OCI-LY1 (cell line): ENCODE measurements around the gene USP36.

Source experiments
- H2AFZ ChIP-seq: fragments of 200-600 bp; sonication (generic), shearing (Covaris generic); 2 replicates; pipeline ENCODE4 v1.6.0; 2014; ENCODE audit warnings: antibody characterized with exemption, mild to moderate bottlenecking, low read length
- H3F3A ChIP-seq: fragments of 200-600 bp; sonication (generic), shearing (Covaris generic); 2 replicates; pipeline ENCODE4 v1.6.0; 2014; ENCODE audit warnings: mild to moderate bottlenecking, antibody characterized with exemption, low read length, moderate library complexity; ENCODE audit not compliant: insufficient read depth
- H3K27ac ChIP-seq: fragments of 200-600 bp; sonication (generic); 2 replicates; pipeline ENCODE4 v1.5.1; 2014; ENCODE audit warnings: low read length, mixed run types, mild to moderate bottlenecking, low read depth; ENCODE audit not compliant: poor library complexity, severe bottlenecking
- H3K27me3 ChIP-seq: fragments of 200-600 bp; sonication (generic); 2 replicates; pipeline ENCODE4 v1.6.0; 2014; ENCODE audit warnings: antibody characterized with exemption, mild to moderate bottlenecking, low read length, moderate library complexity; ENCODE audit not compliant: insufficient read depth
- H3K36me3 ChIP-seq: fragments of 200-600 bp; sonication (generic); 2 replicates; pipeline ENCODE4 v1.6.1; 2014; ENCODE audit warnings: mild to moderate bottlenecking, antibody characterized with exemption, low read length, moderate library complexity, mixed read lengths; ENCODE audit not compliant: insufficient read depth
- H3K4me1 ChIP-seq: fragments of 200-600 bp; sonication (generic); 2 replicates; pipeline ENCODE4 v1.5.1; 2014; ENCODE audit warnings: mild to moderate bottlenecking, low read length, moderate library complexity; ENCODE audit not compliant: insufficient read depth, severe bottlenecking
- H3K4me2 ChIP-seq: fragments of 200-600 bp; sonication (generic), shearing (Covaris generic); 2 replicates; pipeline ENCODE4 v1.6.1; 2014; ENCODE audit warnings: low read length
- H3K4me3 ChIP-seq: fragments of 200-600 bp; sonication (generic); 2 replicates; pipeline ENCODE4 v1.5.1; 2014; ENCODE audit warnings: low read length, low read depth, mild to moderate bottlenecking, mixed read lengths; ENCODE audit not compliant: poor library complexity, severe bottlenecking
- H3K79me2 ChIP-seq: fragments of 200-600 bp; shearing (Covaris generic); 2 replicates; pipeline ENCODE4 v1.6.1; 2016; ENCODE audit warnings: mixed run types, low read length, mixed read lengths; ENCODE audit not compliant: insufficient read depth
- H3K9ac ChIP-seq: fragments of 200-600 bp; sonication (generic), shearing (Covaris generic); 2 replicates; pipeline ENCODE4 v1.6.1; 2014; ENCODE audit warnings: mild to moderate bottlenecking, low read length, mixed read lengths
- H3K9me2 ChIP-seq: fragments of 200-600 bp; sonication (generic), shearing (Covaris generic); 2 replicates; pipeline ENCODE4 v1.6.1; 2014; ENCODE audit warnings: low read depth, mild to moderate bottlenecking, low read length, mixed read lengths
- H3K9me3 ChIP-seq: fragments of 200-600 bp; shearing (Covaris generic); 2 replicates; pipeline ENCODE4 v1.6.1; 2014; ENCODE audit warnings: low read length, mixed read lengths
- H4K20me1 ChIP-seq: fragments of 200-600 bp; sonication (generic), shearing (Covaris generic); 2 replicates; pipeline ENCODE4 v1.6.0; 2016; ENCODE audit warnings: mild to moderate bottlenecking, low read length; ENCODE audit not compliant: insufficient read depth
- EZH2 ChIP-seq: fragments of 200-600 bp; sonication (generic), shearing (Covaris generic); IDR thresholded peaks from 2 replicates; pipeline ENCODE4 v1.8.0; 2017; ENCODE audit warnings: borderline replicate concordance, mixed run types, mild to moderate bottlenecking, antibody characterized with exemption, low read length, moderate library complexity, mixed read lengths
- TF ChIP-seq, protein P1 (sequence below): fragments of 200-600 bp; sonication (generic), shearing (Covaris generic); IDR thresholded peaks from 2 replicates; pipeline ENCODE4 v1.5.1; 2017; ENCODE audit warnings: mild to moderate bottlenecking, antibody characterized with exemption, low read length, moderate library complexity, mixed read lengths

USP36 gene

DNA sequence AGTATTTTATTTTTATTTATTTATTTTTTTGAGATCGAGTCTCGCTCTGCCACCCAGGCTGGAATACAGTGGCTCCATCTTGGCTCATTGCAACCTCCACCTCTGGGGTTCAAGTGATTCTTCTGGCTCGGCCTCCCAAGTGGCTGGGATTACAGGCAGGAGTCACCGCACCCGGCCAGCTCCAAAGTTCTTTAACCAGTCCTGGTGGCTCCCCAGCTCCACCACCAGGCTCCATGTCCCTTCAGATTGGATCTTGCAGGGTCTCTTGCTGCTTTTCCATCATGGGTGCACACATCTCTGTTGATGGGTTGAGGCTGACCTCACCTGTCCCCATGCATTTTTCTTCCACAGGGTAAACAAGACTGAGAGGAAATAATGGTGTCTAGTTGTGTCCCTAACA is 8.4 kb upstream of the USP36 start:
- TF ChIP-seq, protein P1, sequence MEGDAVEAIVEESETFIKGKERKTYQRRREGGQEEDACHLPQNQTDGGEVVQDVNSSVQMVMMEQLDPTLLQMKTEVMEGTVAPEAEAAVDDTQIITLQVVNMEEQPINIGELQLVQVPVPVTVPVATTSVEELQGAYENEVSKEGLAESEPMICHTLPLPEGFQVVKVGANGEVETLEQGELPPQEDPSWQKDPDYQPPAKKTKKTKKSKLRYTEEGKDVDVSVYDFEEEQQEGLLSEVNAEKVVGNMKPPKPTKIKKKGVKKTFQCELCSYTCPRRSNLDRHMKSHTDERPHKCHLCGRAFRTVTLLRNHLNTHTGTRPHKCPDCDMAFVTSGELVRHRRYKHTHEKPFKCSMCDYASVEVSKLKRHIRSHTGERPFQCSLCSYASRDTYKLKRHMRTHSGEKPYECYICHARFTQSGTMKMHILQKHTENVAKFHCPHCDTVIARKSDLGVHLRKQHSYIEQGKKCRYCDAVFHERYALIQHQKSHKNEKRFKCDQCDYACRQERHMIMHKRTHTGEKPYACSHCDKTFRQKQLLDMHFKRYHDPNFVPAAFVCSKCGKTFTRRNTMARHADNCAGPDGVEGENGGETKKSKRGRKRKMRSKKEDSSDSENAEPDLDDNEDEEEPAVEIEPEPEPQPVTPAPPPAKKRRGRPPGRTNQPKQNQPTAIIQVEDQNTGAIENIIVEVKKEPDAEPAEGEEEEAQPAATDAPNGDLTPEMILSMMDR = no peak
- no peak for TF ChIP-seq EZH2
- no peaks in the 10 kb centered on the region for H3K79me2 ChIP-seq
- H3K4me1 ChIP-seq = no peaks in the 10 kb centered on the region
- H3K4me3 ChIP-seq = no peak overlapping the region
- no peak overlapping the region for H3K9ac ChIP-seq
- no peak overlapping the region for H3K27ac ChIP-seq
- 0 out of 2 replicates have a peak, but pooled peaks cover 4% of the 10 kb centered on the region for H3K27me3 ChIP-seq
- H3K4me2 ChIP-seq = no peak overlapping the region
- no peak overlapping the region for H2AFZ ChIP-seq
- H3K9me3 ChIP-seq = no peaks in the 10 kb centered on the region
- H3K36me3 ChIP-seq = no peaks in the 10 kb centered on the region
- H4K20me1 ChIP-seq = no peaks in the 10 kb centered on the region
- no peaks in the 10 kb centered on the region for H3K9me2 ChIP-seq
- H3F3A ChIP-seq = no peaks in the 10 kb centered on the region

DNA sequence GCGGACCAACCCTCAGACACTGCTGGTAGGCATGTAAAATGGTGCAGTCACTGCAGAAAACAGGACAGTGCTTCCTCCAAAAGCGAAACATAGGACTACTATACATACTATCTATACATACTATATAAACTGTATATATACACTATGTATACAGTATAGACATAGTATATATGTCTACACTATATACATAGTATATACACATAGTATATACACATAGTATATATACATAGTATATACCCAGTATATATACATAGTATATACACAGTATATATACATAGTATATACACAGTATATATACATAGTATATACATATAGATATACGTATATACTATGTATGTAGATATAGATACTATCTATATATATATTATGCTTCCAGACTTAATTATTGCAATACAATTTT is 6.4 kb upstream of the USP36 start:
- H3K27me3 ChIP-seq = no peaks in the 10 kb centered on the region
- H3K4me3 ChIP-seq = no peak overlapping the region
- H3K4me2 ChIP-seq = no peak overlapping the region
- H3F3A ChIP-seq = no peaks in the 10 kb centered on the region
- TF ChIP-seq EZH2 = no peak
- TF ChIP-seq, protein P1 = no peak
- no peaks in the 10 kb centered on the region for H3K9me3 ChIP-seq
- no peak overlapping the region for H3K9ac ChIP-seq
- no peaks in the 10 kb centered on the region for H4K20me1 ChIP-seq
- no peak overlapping the region for H3K27ac ChIP-seq
- H3K36me3 ChIP-seq = no peaks in the 10 kb centered on the region
- no peaks in the 10 kb centered on the region for H3K9me2 ChIP-seq
- H3K4me1 ChIP-seq = peaks cover 10% of the 10 kb centered on the region
- no peaks in the 10 kb centered on the region for H3K79me2 ChIP-seq
- no peak overlapping the region for H2AFZ ChIP-seq

DNA sequence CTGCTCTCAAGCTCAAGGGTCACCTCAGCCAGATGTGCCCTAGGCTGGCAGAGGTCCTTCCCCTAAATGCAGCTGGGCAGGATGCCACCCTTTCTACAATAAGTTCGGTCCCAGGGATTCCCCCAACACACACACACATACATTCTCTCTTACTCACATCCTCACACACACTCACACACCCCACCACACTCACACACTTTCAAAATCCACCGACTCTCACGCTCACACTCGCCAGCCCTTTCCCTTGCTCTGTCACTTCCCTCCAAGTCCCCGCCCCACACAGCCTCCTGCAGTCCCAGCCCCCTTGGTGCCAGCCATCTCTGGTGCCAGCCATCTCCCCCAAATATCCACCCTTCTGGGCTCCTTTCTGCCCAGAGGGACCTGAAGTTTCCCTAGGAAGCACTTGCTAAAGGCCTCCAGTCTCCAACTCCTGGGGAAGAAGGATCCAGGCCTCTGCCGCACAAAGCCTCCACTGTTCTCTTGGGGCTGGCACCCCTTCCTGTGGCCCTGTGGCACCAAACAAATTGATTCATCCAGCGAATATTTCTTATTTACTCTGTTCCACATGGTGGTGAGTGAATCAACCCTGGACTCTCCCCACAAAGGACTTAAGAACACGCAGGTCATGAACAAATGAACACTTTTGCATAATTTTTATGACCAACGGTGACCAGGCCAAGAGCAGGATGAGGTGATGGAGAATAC is 3.8 kb upstream of the USP36 start:
- no peak overlapping the region for H3K27ac ChIP-seq
- no peaks in the 10 kb centered on the region for H3K27me3 ChIP-seq
- no peak overlapping the region for H2AFZ ChIP-seq
- no peak overlapping the region for H3K4me3 ChIP-seq
- no peak overlapping the region for H3K4me2 ChIP-seq
- TF ChIP-seq, protein P1 = no peak
- no peak for TF ChIP-seq EZH2
- H4K20me1 ChIP-seq = no peaks in the 10 kb centered on the region
- H3K79me2 ChIP-seq = peaks cover 9% of the 10 kb centered on the region
- H3K9ac ChIP-seq = no peak overlapping the region
- H3K36me3 ChIP-seq = no peaks in the 10 kb centered on the region
- peaks cover 18% of the 10 kb centered on the region for H3K4me1 ChIP-seq
- no peaks in the 10 kb centered on the region for H3K9me2 ChIP-seq
- no peaks in the 10 kb centered on the region for H3F3A ChIP-seq
- no peaks in the 10 kb centered on the region for H3K9me3 ChIP-seq
